ENCODE results near the gene GABRP.

GRCh38 chr5:170826117-170826516 lies 42.6 kb downstream of the GABRP start:
- TF ChIP-seq, protein P1, sequence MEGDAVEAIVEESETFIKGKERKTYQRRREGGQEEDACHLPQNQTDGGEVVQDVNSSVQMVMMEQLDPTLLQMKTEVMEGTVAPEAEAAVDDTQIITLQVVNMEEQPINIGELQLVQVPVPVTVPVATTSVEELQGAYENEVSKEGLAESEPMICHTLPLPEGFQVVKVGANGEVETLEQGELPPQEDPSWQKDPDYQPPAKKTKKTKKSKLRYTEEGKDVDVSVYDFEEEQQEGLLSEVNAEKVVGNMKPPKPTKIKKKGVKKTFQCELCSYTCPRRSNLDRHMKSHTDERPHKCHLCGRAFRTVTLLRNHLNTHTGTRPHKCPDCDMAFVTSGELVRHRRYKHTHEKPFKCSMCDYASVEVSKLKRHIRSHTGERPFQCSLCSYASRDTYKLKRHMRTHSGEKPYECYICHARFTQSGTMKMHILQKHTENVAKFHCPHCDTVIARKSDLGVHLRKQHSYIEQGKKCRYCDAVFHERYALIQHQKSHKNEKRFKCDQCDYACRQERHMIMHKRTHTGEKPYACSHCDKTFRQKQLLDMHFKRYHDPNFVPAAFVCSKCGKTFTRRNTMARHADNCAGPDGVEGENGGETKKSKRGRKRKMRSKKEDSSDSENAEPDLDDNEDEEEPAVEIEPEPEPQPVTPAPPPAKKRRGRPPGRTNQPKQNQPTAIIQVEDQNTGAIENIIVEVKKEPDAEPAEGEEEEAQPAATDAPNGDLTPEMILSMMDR (IDR thresholded peaks at IDR 0.05), result no peak
- TF ChIP-seq POLR2AphosphoS5 (IDR thresholded peaks at IDR 0.05; ENCODE audit: low read depth, low read length) (no peak), REST (IDR thresholded peaks at IDR 0.05; ENCODE audit: insufficient read depth in 1 of 2, low read depth in 2 of 2, low read length in 1 of 2) (no peak), TCF7L2 (IDR thresholded peaks at IDR 0.05; ENCODE audit: low read depth, low read length) (no peak), SIN3A (IDR thresholded peaks at IDR 0.05; ENCODE audit: borderline replicate concordance, insufficient read depth, low read depth, low read length) (no peak)

All from Panc1 (cell line).